Colonic mucosa (tissue), 4 donors: ENCODE data around the gene PHACTR1. TPM values are rescaled to one million over a fixed set of nuclear protein-coding genes. Genes with fewer than 3 reads are reported as not detected.

Experiments
- DNase-seq: peaks from one replicate; pipeline ENCODE4 v3.0.0-alpha.2; 2020
- H3K27ac ChIP-seq: fragments of 200-600 bp; one replicate; pipeline ENCODE4 v1.8.0; 2021
- H3K27me3 ChIP-seq: fragments of 200-600 bp; one replicate; pipeline ENCODE4 v1.8.0; 2021
- H3K36me3 ChIP-seq: fragments of 200-600 bp; one replicate; pipeline ENCODE4 v1.8.0; 2021
- H3K4me1 ChIP-seq: fragments of 200-600 bp; one replicate; pipeline ENCODE4 v1.8.0; 2021; ENCODE audit warnings: mild to moderate bottlenecking
- H3K4me3 ChIP-seq: fragments of 200-600 bp; one replicate; pipeline ENCODE4 v1.8.0; 2021
- H3K9ac ChIP-seq, 2 donors: one replicate each; pipeline ENCODE4 v1.7.0; 2013; ENCODE audit warnings: control low read depth in 2 of 2, low read depth in 2 of 2, low read length in 2 of 2
- H3K9me3 ChIP-seq: fragments of 200-600 bp; one replicate; pipeline ENCODE4 v1.8.0; 2021
- CTCF ChIP-seq: fragments of 200-600 bp; IDR thresholded peaks from one replicate; pipeline ENCODE4 v1.8.0; 2022; ENCODE audit warnings: antibody characterized with exemption, mild to moderate bottlenecking
- intact Hi-C: fragments of 100-400 bp; cut with DNase I; formaldehyde crosslinking; loops from one replicate; pipeline ENCODE4 v1.14.1; 2022
- total RNA-seq, 2 donors: library from RNA; stranded (reverse); fragmentation: NEBNext Ultra II Directional in 1 of 2; extraction: Animal tissue kit (Norgen Biotek cat#: 25700) in 1 of 2; gene quantifications; one replicate each; pipeline ENCODE4 v1.2.1, GENCODE V29; 2021
- donor health status: healthy.
- donor health status: DM: no; HTN: no; CAD: no.
- donor health status: DM: no; HTN: no; CAD: no.

The PHACTR1 gene
- total RNA-seq, 2 donors from 2014 or later = 1.7 to 2.2 TPM

- no peak overlapping the region for H3K27ac ChIP-seq
- H3K4me3 ChIP-seq = no peak overlapping the region
Observed at GRCh38 chr6:13273202-13273930, 556.8 kb downstream of the PHACTR1 start.

GRCh38 chr6:13273931-13274706, 557.6 kb downstream of the PHACTR1 start:
- Histone ChIP-seq H3K9ac (no peak overlapping the region), H3K27ac (no peak overlapping the region), H3K9me3 (no peaks in the 10 kb centered on the region), H3K27me3 (no peaks in the 10 kb centered on the region), H3K4me1 (no peaks in the 10 kb centered on the region), H3K4me3 (no peak overlapping the region), H3K36me3 (no peaks in the 10 kb centered on the region)
- peak; percentile 30 for DNase-seq
- intact Hi-C loops = no loop called here
- no peak for TF ChIP-seq CTCF

More at GRCh38 chr6:13273202-13273930, 556.8 kb downstream of the PHACTR1 start:
- no peak for DNase-seq
- Histone ChIP-seq H3K36me3 (no peaks in the 10 kb centered on the region), H3K27me3 (no peaks in the 10 kb centered on the region), H3K4me1 (no peaks in the 10 kb centered on the region), H3K9ac (peak overlapping the region in 1 of 2 donors; percentile 9), H3K9me3 (no peaks in the 10 kb centered on the region)
- intact Hi-C loops = no loop called here
- TF ChIP-seq CTCF = no peak

GRCh38 chr6:13274707-13275434, 558.3 kb downstream of the PHACTR1 start:
- TF ChIP-seq CTCF = no peak
- no peak overlapping the region for H3K9ac ChIP-seq
- H3K27ac ChIP-seq = no peak overlapping the region
- no peak for DNase-seq
- no peaks in the 10 kb centered on the region for H3K9me3 ChIP-seq
- H3K4me1 ChIP-seq = no peaks in the 10 kb centered on the region
- intact Hi-C loops = no loop called here
- no peak overlapping the region for H3K4me3 ChIP-seq
- H3K27me3 ChIP-seq = no peaks in the 10 kb centered on the region
- no peaks in the 10 kb centered on the region for H3K36me3 ChIP-seq

- no peak for DNase-seq
- H3K9ac ChIP-seq = no peak overlapping the region
- TF ChIP-seq CTCF = no peak
- no peaks in the 10 kb centered on the region for H3K36me3 ChIP-seq
- H3K27me3 ChIP-seq = no peaks in the 10 kb centered on the region
- H3K9me3 ChIP-seq = no peaks in the 10 kb centered on the region
- no peak overlapping the region for H3K27ac ChIP-seq
- intact Hi-C loops = no loop called here
- no peak overlapping the region for H3K4me3 ChIP-seq
- no peaks in the 10 kb centered on the region for H3K4me1 ChIP-seq
Observed at GRCh38 chr6:13275435-13275989, 558.9 kb downstream of the PHACTR1 start.

GRCh38 chr6:13277231-13277630, 560.7 kb downstream of the PHACTR1 start:
- Histone ChIP-seq H3K9me3 (no peaks in the 10 kb centered on the region), H3K27ac (no peak overlapping the region), H3K4me1 (no peaks in the 10 kb centered on the region), H3K4me3 (no peak overlapping the region), H3K9ac (no peak overlapping the region), H3K27me3 (no peaks in the 10 kb centered on the region), H3K36me3 (no peaks in the 10 kb centered on the region)
- no peak for TF ChIP-seq CTCF
- intact Hi-C loops = no loop called here
- no peak for DNase-seq
